GM18868 (cell line): ENCODE data around the gene ZNF480.
"Not testable (repeated sequence)": the region's sequence is repeated elsewhere in the genome, so short reads cannot be mapped to it uniquely, and the experiment has no call there.

Experiments
- ATAC-seq: cut with Tn5 transposase; IDR thresholded peaks from one replicate; pipeline ENCODE4 v1.9.1; 2021; ENCODE audit warnings: mild to moderate bottlenecking, moderate library complexity; ENCODE audit not compliant: unreplicated experiment

The ZNF480 gene

GRCh38 chr19:52296773-52297600, at the start of gene ZNF480:
TSS of gene ZNF480 (plus strand) at chr19:52297169. CDS start at chr19:52300413, 3,244 bp downstream.
- peak; percentile 38 for ATAC-seq

- ATAC-seq = no peak
These were observed 48.7 kb upstream of the ZNF480 start for GRCh38 chr19:52248241-52248640.

- ATAC-seq = no peak
These were observed 38.5 kb upstream of the ZNF480 start for GRCh38 chr19:52258426-52258825.

- ATAC-seq = not testable (repeated sequence)
These were observed 31.4 kb upstream of the ZNF480 start for GRCh38 chr19:52265556-52265955.

GRCh38 chr19:52269338-52270261, 27.4 kb upstream of the ZNF480 start, which contains the start of gene ZNF766:
TSS of gene ZNF766 (plus strand) at chr19:52269587. CDS start at chr19:52269614, 27 bp downstream.
- peak; percentile 96 for ATAC-seq

- ATAC-seq = no peak
These were observed 26.6 kb upstream of the ZNF480 start for GRCh38 chr19:52270266-52270885.

- no peak for ATAC-seq
These were observed 23.7 kb upstream of the ZNF480 start for GRCh38 chr19:52273301-52273700.

- no peak for ATAC-seq
These were observed 22.8 kb upstream of the ZNF480 start for GRCh38 chr19:52274191-52274590.

- no peak for ATAC-seq
These were observed 21.0 kb upstream of the ZNF480 start for GRCh38 chr19:52275988-52276387.

- ATAC-seq = no peak
These were observed 19.5 kb upstream of the ZNF480 start for GRCh38 chr19:52277471-52277870.

- ATAC-seq = no peak
These were observed 10.7 kb upstream of the ZNF480 start for GRCh38 chr19:52286256-52286655.

GRCh38 chr19:52291781-52292180, 5.2 kb upstream of the ZNF480 start:
- no peak for ATAC-seq

GRCh38 chr19:52292946-52293345, 4.0 kb upstream of the ZNF480 start:
- not testable (repeated sequence) for ATAC-seq

- peak; percentile 14 for ATAC-seq
These were observed 583 bp upstream of the ZNF480 start for GRCh38 chr19:52296400-52296772.

- peak; percentile 8 for ATAC-seq
These were observed 814 bp downstream of the ZNF480 start for GRCh38 chr19:52297601-52298364.

GRCh38 chr19:52307275-52307674, 10.3 kb downstream of the ZNF480 start:
- ATAC-seq = no peak

GRCh38 chr19:52322429-52322828, 25.5 kb downstream of the ZNF480 start:
- no peak for ATAC-seq

GRCh38 chr19:52331757-52332156, 34.8 kb downstream of the ZNF480 start:
- ATAC-seq = no peak

GRCh38 chr19:52335768-52336116, 38.8 kb downstream of the ZNF480 start:
- ATAC-seq = peak; percentile 12

- peak; percentile 54 for ATAC-seq
These were observed 39.3 kb downstream of the ZNF480 start, which contains the start of gene ZNF610 for GRCh38 chr19:52336117-52336790. TSS of gene ZNF610 (plus strand) at chr19:52336243. CDS start at chr19:52349173, 12,930 bp downstream.
